T-cell (primary cell): ENCODE results near the gene AQP5. TPM values are rescaled to one million over a fixed set of nuclear protein-coding genes. Genes with fewer than 3 reads are reported as not detected.
"Not testable (repeated sequence)": the region's sequence is repeated elsewhere in the genome, so short reads cannot be mapped to it uniquely, and the experiment has no call there.

Experiments used
- ATAC-seq, 4 experiments: fragments of 200-7000 bp in 3 of 4; fragments of 150-1000 bp in 1 of 4; cut with Tn5 transposase; replicated peaks in 1 of 4; 1 replicate in 3 of 4; 2 replicates in 1 of 4; pipeline ENCODE4 v1.10.0; 2021; ENCODE audit warnings: moderate library complexity in 3 of 4, mild to moderate bottlenecking in 2 of 4, moderate number of reproducible peaks in 1 of 4
- CTCF ChIA-PET, 2 donors: fragments of 300-600 bp; sonication (Branson Sonifier 250); formaldehyde crosslinking; loops; one replicate each; lab custom pipeline; 2022; ENCODE audit warnings: antibody characterized with exemption in 2 of 2; lab: Charles Lee
- POLR2A ChIA-PET, 2 donors: fragments of 300-600 bp; sonication (Branson Sonifier 250); formaldehyde crosslinking; loops; one replicate each; lab custom pipeline; 2022; ENCODE audit warnings: antibody characterized with exemption in 2 of 2; lab: Charles Lee
- DNase-seq, 35 experiments: peaks; one replicate each; pipeline versions ENCODE4 v3.0.0 to v3.0.0-alpha.2; 2013 to 2023
- H3K27ac ChIP-seq: one replicate; pipeline ENCODE4 v1.5.1; 2013; ENCODE audit warnings: low read length
- H3K27me3 ChIP-seq, 2 experiments: replicated peaks in 1 of 2; 1 replicate in 1 of 2; 2 replicates in 1 of 2; pipeline versions ENCODE4 v1.6.1 to v1.7.0; 2013; ENCODE audit warnings: low read length in 1 of 2, mixed read lengths in 1 of 2; ENCODE audit not compliant: control insufficient read depth in 2 of 2, insufficient read depth in 2 of 2; ENCODE audit errors: extremely low read depth in 1 of 2
- H3K36me3 ChIP-seq, 2 donors: 1 replicate in 1 of 2; 2 replicates in 1 of 2; pipeline versions ENCODE4 v1.6.1 to v1.7.0; 2013; ENCODE audit warnings: low read length in 1 of 2; ENCODE audit not compliant: control insufficient read depth in 2 of 2, insufficient read depth in 1 of 2; ENCODE audit errors: extremely low read depth in 1 of 2
- H3K4me1 ChIP-seq, 2 experiments: 1 replicate in 1 of 2; 2 replicates in 1 of 2; pipeline versions ENCODE4 v1.6.1 to v1.7.0; 2013; ENCODE audit warnings: low read length in 2 of 2, mixed read lengths in 1 of 2; ENCODE audit not compliant: insufficient read depth in 2 of 2, control insufficient read depth in 1 of 2; ENCODE audit errors: extremely low read depth in 1 of 2
- H3K4me3 ChIP-seq, 2 donors: 1 replicate in 1 of 2; 2 replicates in 1 of 2; pipeline versions ENCODE4 v1.5.1 to v1.7.0; 2013; ENCODE audit warnings: mild to moderate bottlenecking in 2 of 2, low read length in 1 of 2, moderate library complexity in 1 of 2; ENCODE audit not compliant: control insufficient read depth in 1 of 2; ENCODE audit errors: extremely low read depth in 1 of 2
- H3K9me3 ChIP-seq: 2 replicates; pipeline ENCODE4 v1.7.0; 2013
- H3K27ac Mint-ChIP-seq, 2 donors: one replicate each; pipeline ENCODE4 v1.8.0; 2020 to 2021; ENCODE audit warnings: mild to moderate bottlenecking in 2 of 2, mixed read lengths in 2 of 2
- H3K27me3 Mint-ChIP-seq, 2 donors: one replicate each; pipeline ENCODE4 v1.8.0; 2021 to 2022; ENCODE audit warnings: mixed read lengths in 2 of 2
- H3K36me3 Mint-ChIP-seq: one replicate; pipeline ENCODE4 v1.8.0; 2021; ENCODE audit warnings: mixed read lengths
- H3K4me1 Mint-ChIP-seq, 3 donors: one replicate each; pipeline ENCODE4 v1.8.0; 2020 to 2022; ENCODE audit warnings: mixed read lengths in 3 of 3, mild to moderate bottlenecking in 1 of 3
- H3K4me3 Mint-ChIP-seq, 3 donors: one replicate each; pipeline ENCODE4 v1.8.0; 2020 to 2022; ENCODE audit warnings: mild to moderate bottlenecking in 3 of 3, mixed read lengths in 3 of 3, moderate library complexity in 3 of 3
- H3K9me3 Mint-ChIP-seq, 3 donors: one replicate each; pipeline ENCODE4 v1.8.0; 2020 to 2022; ENCODE audit warnings: mixed read lengths in 3 of 3
- WGBS: methylation state at CpG from one replicate; pipeline ENCODE4 v1.1.5; 2013; ENCODE audit warnings: missing lambda C conversion rate; ENCODE audit not compliant: insufficient coverage; 5-methylcytosine and 5-hydroxymethylcytosine counted together
- total RNA-seq, 35 experiments: library from RNA in 6 of 35; stranded (reverse) in 6 of 35; fragments of 120-200 nt in 1 of 35; gene quantifications; one replicate each; pipeline versions ENCODE4 v1.2.1 to v1.2.4 and lab custom pipeline; 2013 to 2026

AQP5 gene
- total RNA-seq, 5 donors from 2014 or later (not counting 1 experiment from before 2014, with no cell fraction given) = not detected

- Mint-ChIP-seq H3K27ac (no peak overlapping the region), H3K27me3 (no peaks in the 10 kb centered on the region), H3K4me1 (no peaks in the 10 kb centered on the region), H3K4me3 (no peak overlapping the region), H3K36me3 (peaks cover 8% of the 10 kb centered on the region), H3K9me3 (no peaks in the 10 kb centered on the region)
- ChIA-PET CTCF (no interaction called here), POLR2A (no interaction called here)
- Histone ChIP-seq H3K4me1 (no peaks in the 10 kb centered on the region), H3K4me3 (no peak overlapping the region), H3K27me3 (no peaks in the 10 kb centered on the region), H3K36me3 (peaks cover 0 to 3% of the 10 kb centered on the region in 2 donors), H3K27ac (no peak overlapping the region), H3K9me3 (no peaks in the 10 kb centered on the region)
- no peak for DNase-seq
- no peak for ATAC-seq
- WGBS = 28% methylated on average over 4 of the region's 8 CpGs
Observed at GRCh38 chr12:49983892-49984291, 22.2 kb downstream of the AQP5 start.

GRCh38 chr12:49984476-49985359 is 23.0 kb downstream of the AQP5 start:
- H3K4me1 Mint-ChIP-seq = no peaks in the 10 kb centered on the region
- H3K36me3 Mint-ChIP-seq = peaks cover 8% of the 10 kb centered on the region
- H3K27ac Mint-ChIP-seq = no peak overlapping the region
- no peak overlapping the region for H3K4me3 Mint-ChIP-seq
- ATAC-seq = no peak
- WGBS = 92% methylated on average over 5 of the region's 9 CpGs
- POLR2A ChIA-PET = no interaction called here
- Histone ChIP-seq H3K27ac (no peak overlapping the region), H3K4me1 (no peaks in the 10 kb centered on the region), H3K4me3 (no peak overlapping the region), H3K9me3 (no peaks in the 10 kb centered on the region), H3K27me3 (no peaks in the 10 kb centered on the region), H3K36me3 (peaks cover 0 to 5% of the 10 kb centered on the region in 2 donors)
- H3K27me3 Mint-ChIP-seq = no peaks in the 10 kb centered on the region
- H3K9me3 Mint-ChIP-seq = no peaks in the 10 kb centered on the region
- CTCF ChIA-PET = no interaction called here
- DNase-seq = no peak

GRCh38 chr12:49985981-49986380 is 24.3 kb downstream of the AQP5 start:
- POLR2A ChIA-PET = no interaction called here
- WGBS = no CpG with 5 or more reads among the region's 5 CpGs
- no peak overlapping the region for H3K4me3 Mint-ChIP-seq
- Histone ChIP-seq H3K4me1 (no peaks in the 10 kb centered on the region), H3K9me3 (no peaks in the 10 kb centered on the region), H3K4me3 (no peak overlapping the region), H3K27me3 (no peaks in the 10 kb centered on the region), H3K27ac (no peak overlapping the region), H3K36me3 (peaks cover 0 to 12% of the 10 kb centered on the region in 2 donors)
- ATAC-seq (no peak), DNase-seq (no peak)
- no peaks in the 10 kb centered on the region for H3K27me3 Mint-ChIP-seq
- H3K36me3 Mint-ChIP-seq = peaks cover 8% of the 10 kb centered on the region
- CTCF ChIA-PET = interaction anchor here in 1 of 2 donors (1.0 kb wide), 2 partner anchors 19 to 70 kb away, joined by 3 read pairs; no protein-coding TSS in a partner anchor
- H3K9me3 Mint-ChIP-seq = no peaks in the 10 kb centered on the region
- no peak overlapping the region for H3K27ac Mint-ChIP-seq
- H3K4me1 Mint-ChIP-seq = no peaks in the 10 kb centered on the region

GRCh38 chr12:49986476-49986875 is 24.8 kb downstream of the AQP5 start:
- H3K27me3 Mint-ChIP-seq, H3K9me3 Mint-ChIP-seq, H3K4me1 Mint-ChIP-seq, H3K36me3 Mint-ChIP-seq, H3K27ac ChIP-seq, H3K4me3 Mint-ChIP-seq, H3K9me3 ChIP-seq, H3K4me1 ChIP-seq, POLR2A ChIA-PET, H3K27ac Mint-ChIP-seq, H3K4me3 ChIP-seq, ATAC-seq, DNase-seq, H3K27me3 ChIP-seq: not testable (repeated sequence)
- no CpG with 5 or more reads among the region's 3 CpGs for WGBS
- CTCF ChIA-PET = interaction anchor here in 1 of 2 donors (0.7 to 1.0 kb wide), 2 partner anchors 20 to 472 kb away, joined by 3 read pairs; no protein-coding TSS in a partner anchor
- peaks cover 0 to 12% of the 10 kb centered on the region in 2 donors for H3K36me3 ChIP-seq

GRCh38 chr12:49987625-49988303 is 26.1 kb downstream of the AQP5 start:
- H3K27ac Mint-ChIP-seq = no peak overlapping the region
- DNase-seq (no peak), ATAC-seq (no peak)
- H3K4me3 ChIP-seq = no peak overlapping the region
- ChIA-PET POLR2A (no interaction called here), CTCF (no interaction called here)
- H3K4me3 Mint-ChIP-seq = no peak overlapping the region
- no peaks in the 10 kb centered on the region for H3K9me3 Mint-ChIP-seq
- no peaks in the 10 kb centered on the region for H3K27me3 Mint-ChIP-seq
- no peak overlapping the region for H3K27ac ChIP-seq
- 91% methylated on average over 3 of the region's 4 CpGs for WGBS
- no peaks in the 10 kb centered on the region for H3K4me1 Mint-ChIP-seq
- peaks cover 18% of the 10 kb centered on the region for H3K36me3 Mint-ChIP-seq
- H3K36me3 ChIP-seq = peaks cover 2 to 25% of the 10 kb centered on the region in 2 donors
- H3K4me1 ChIP-seq = no peaks in the 10 kb centered on the region
- no peaks in the 10 kb centered on the region for H3K27me3 ChIP-seq
- H3K9me3 ChIP-seq = no peaks in the 10 kb centered on the region

GRCh38 chr12:49989400-49989799 is 27.7 kb downstream of the AQP5 start:
- H3K27me3 ChIP-seq, ATAC-seq, H3K4me1 ChIP-seq, H3K27ac Mint-ChIP-seq, H3K4me3 ChIP-seq, H3K27ac ChIP-seq, DNase-seq, H3K27me3 Mint-ChIP-seq, H3K4me1 Mint-ChIP-seq, CTCF ChIA-PET, H3K9me3 Mint-ChIP-seq, H3K4me3 Mint-ChIP-seq, H3K9me3 ChIP-seq: not testable (repeated sequence)
- WGBS = no CpG with 5 or more reads among the region's 2 CpGs
- POLR2A ChIA-PET = interaction anchor here in 1 of 2 donors (0.6 kb wide), 1 partner anchor 1341 kb away, joined by 3 read pairs; no protein-coding TSS in a partner anchor
- peaks cover 4 to 34% of the 10 kb centered on the region in 2 donors for H3K36me3 ChIP-seq
- peaks cover 29% of the 10 kb centered on the region for H3K36me3 Mint-ChIP-seq
